HCT116 (cell line): ENCODE measurements around the gene KRT5. TPM values are rescaled to one million over a fixed set of nuclear protein-coding genes. Genes with fewer than 3 reads are reported as not detected.

Source experiments
- ATAC-seq: fragments of 200-7000 bp; cut with Tn5 transposase; 2 replicates; pipeline ENCODE4 v1.9.1; 2020; ENCODE audit warnings: mild to moderate bottlenecking, moderate library complexity
- BruUV-seq: library from RNA; stranded (reverse); fragments of 400-500 nt; replicated peaks from 2 replicates; lab custom pipeline; 2021; lab: Mats Ljungman, UMichigan
- CTCF ChIA-PET: fragments of 300-600 bp; sonication (Branson Sonifier 250); formaldehyde crosslinking; loops from one replicate; lab custom pipeline; 2021; ENCODE audit warnings: antibody characterized with exemption; lab: Charles Lee
- POLR2A ChIA-PET: fragments of 300-600, 350-600 bp; sonication (Branson Sonifier 250); formaldehyde crosslinking; loops from one replicate; lab custom pipeline; 2021; ENCODE audit warnings: antibody characterized with exemption; lab: Charles Lee
- RAD21 ChIA-PET, 2 experiments: fragments of 300-600 bp; sonication (Branson Sonifier 250); formaldehyde crosslinking; loops; one replicate each; lab custom pipeline; 2023; ENCODE audit warnings: low total read pairs in 2 of 2; ENCODE audit not compliant: uncharacterized antibody in 2 of 2, unreplicated experiment in 2 of 2, low non-redundant PET in 1 of 2; lab: Charles Lee
- DNase-seq: peaks from one replicate; pipeline ENCODE4 v3.0.0-alpha.2; 2010; ENCODE audit warnings: low read depth, low spot score
- H2AFZ ChIP-seq: fragments of 200-600 bp; shearing (Covaris generic), sonication (generic); 2 replicates; pipeline ENCODE4 v1.6.1; 2017; ENCODE audit warnings: low read depth, mixed run types, mixed read lengths, antibody characterized with exemption, low read length; ENCODE audit not compliant: poor library complexity, severe bottlenecking
- H3K27ac ChIP-seq: 2 replicates; pipeline ENCODE4 v1.5.1; 2012; ENCODE audit warnings: low read depth, low read length
- H3K27me3 ChIP-seq: fragments of 200-600 bp; sonication (generic); 2 replicates; pipeline ENCODE4 v1.6.1; 2016; ENCODE audit warnings: mixed run types, low read length, mixed read lengths; ENCODE audit not compliant: insufficient read depth
- H3K36me3 ChIP-seq, 2 experiments: fragments of 200-500 bp in 1 of 2; fragments of 200-600 bp in 1 of 2; sonication (Bioruptor generic) in 1 of 2; sonication (generic) in 1 of 2; 2 replicates each; pipeline versions ENCODE4 v1.5.1 to v1.6.1; 2014 to 2016; ENCODE audit warnings: low read length in 2 of 2, inconsistent platforms in 1 of 2, mixed read lengths in 1 of 2, mixed run types in 1 of 2; ENCODE audit not compliant: insufficient read depth in 2 of 2, control insufficient read depth in 1 of 2
- H3K4me1 ChIP-seq, 2 experiments: fragments of 200-600 bp in 1 of 2; sonication (generic) in 1 of 2; 2 replicates each; pipeline versions ENCODE4 v1.5.1 to v1.6.1; 2012 to 2017; ENCODE audit warnings: low read length in 2 of 2, inconsistent platforms in 1 of 2, mild to moderate bottlenecking in 1 of 2, mixed read lengths in 1 of 2, mixed run types in 1 of 2, moderate library complexity in 1 of 2; ENCODE audit not compliant: insufficient read depth in 2 of 2, control insufficient read depth in 1 of 2
- H3K4me2 ChIP-seq: fragments of 200-600 bp; sonication (generic); 2 replicates; pipeline ENCODE4 v1.6.1; 2017; ENCODE audit warnings: mixed run types, low read length, mixed read lengths
- H3K4me3 ChIP-seq, 2 experiments: fragments of 200-600 bp in 1 of 2; sonication (generic) in 1 of 2; replicated peaks in 1 of 2; 2 replicates each; pipeline ENCODE4 v1.5.1; 2011 to 2016; ENCODE audit warnings: low read length in 2 of 2, control low read depth in 1 of 2, low read depth in 1 of 2, mild to moderate bottlenecking in 1 of 2, mixed read lengths in 1 of 2, mixed run types in 1 of 2
- H3K79me2 ChIP-seq: fragments of 200-600 bp; sonication (generic); 2 replicates; pipeline ENCODE4 v1.6.1; 2017; ENCODE audit warnings: mild to moderate bottlenecking, mixed run types, low read length, moderate library complexity, mixed read lengths; ENCODE audit not compliant: insufficient read depth
- H3K9ac ChIP-seq: fragments of 200-600 bp; sonication (generic); 2 replicates; pipeline ENCODE4 v1.6.1; 2016; ENCODE audit warnings: low read length, mixed read lengths
- H3K9me2 ChIP-seq: fragments of 200-600 bp; sonication (generic), shearing (Covaris generic); 2 replicates; pipeline ENCODE4 v1.6.1; 2017; ENCODE audit warnings: mixed run types, mild to moderate bottlenecking, moderate library complexity; ENCODE audit not compliant: insufficient read depth
- H3K9me3 ChIP-seq, 2 experiments: fragments of 200-500 bp in 1 of 2; fragments of 200-600 bp in 1 of 2; sonication (Bioruptor generic) in 1 of 2; sonication (generic) in 1 of 2; 2 replicates each; pipeline ENCODE4 v1.6.1; 2014 to 2017; ENCODE audit warnings: low read length in 2 of 2, mixed read lengths in 2 of 2, inconsistent platforms in 1 of 2, low read depth in 1 of 2, mild to moderate bottlenecking in 1 of 2, mixed run types in 1 of 2, moderate library complexity in 1 of 2; ENCODE audit not compliant: control insufficient read depth in 1 of 2, insufficient read depth in 1 of 2
- H4K20me1 ChIP-seq: fragments of 200-600 bp; sonication (generic), shearing (Covaris generic); 2 replicates; pipeline ENCODE4 v1.6.1; 2017; ENCODE audit warnings: mixed run types, mild to moderate bottlenecking, moderate library complexity; ENCODE audit not compliant: insufficient read depth
- CEBPB ChIP-seq: IDR thresholded peaks from 2 replicates; pipeline ENCODE4 v1.6.1; 2012; ENCODE audit warnings: low read depth
- JUND ChIP-seq: IDR thresholded peaks from 2 replicates; pipeline ENCODE4 v1.6.1; 2012
- POLR2AphosphoS5 ChIP-seq: IDR thresholded peaks from 2 replicates; pipeline ENCODE4 v1.6.1; 2011; ENCODE audit warnings: mild to moderate bottlenecking, low read depth, low read length, moderate library complexity
- ZFX ChIP-seq: fragments of 450-650 bp; IDR thresholded peaks from 2 replicates; pipeline ENCODE4 v1.6.1; 2017
- intact Hi-C: fragments of 100-400 bp; cut with micrococcal nuclease; formaldehyde crosslinking; loops from 2 replicates; pipeline ENCODE4 v1.10.0; 2022
- total RNA-seq: library from RNA; stranded (reverse); gene quantifications from one replicate; pipeline ENCODE4 v1.2.1, GENCODE V29; 2021; ENCODE audit not compliant: unreplicated experiment
- TF ChIP-seq, protein P1 (sequence below), 3 experiments: fragments of 200-600 bp in 1 of 3; sonication (generic) in 1 of 3; IDR thresholded peaks in 2 of 3; conservative IDR thresholded peaks in 1 of 3; 2 replicates each; pipeline ENCODE4 v1.5.1; 2012 to 2017; ENCODE audit warnings: low read depth in 2 of 3, low read length in 2 of 3, antibody characterized with exemption in 1 of 3, borderline replicate concordance in 1 of 3, control low read depth in 1 of 3, mild to moderate bottlenecking in 1 of 3, mixed read lengths in 1 of 3, mixed run types in 1 of 3, moderate library complexity in 1 of 3; ENCODE audit not compliant: insufficient read depth in 1 of 3
- TF ChIP-seq, protein P2 (sequence below): IDR thresholded peaks from 2 replicates; pipeline ENCODE4 v1.6.1; 2011; ENCODE audit warnings: mild to moderate bottlenecking, low read length, moderate library complexity; ENCODE audit not compliant: insufficient replicate concordance; ENCODE audit errors: extremely low read depth
- TF ChIP-seq, protein P3 (sequence below): IDR thresholded peaks from 2 replicates; pipeline ENCODE4 v1.6.1; 2012

KRT5 gene
- total RNA-seq, 1 experiment from 2014 or later = 0.44 TPM

DNA sequence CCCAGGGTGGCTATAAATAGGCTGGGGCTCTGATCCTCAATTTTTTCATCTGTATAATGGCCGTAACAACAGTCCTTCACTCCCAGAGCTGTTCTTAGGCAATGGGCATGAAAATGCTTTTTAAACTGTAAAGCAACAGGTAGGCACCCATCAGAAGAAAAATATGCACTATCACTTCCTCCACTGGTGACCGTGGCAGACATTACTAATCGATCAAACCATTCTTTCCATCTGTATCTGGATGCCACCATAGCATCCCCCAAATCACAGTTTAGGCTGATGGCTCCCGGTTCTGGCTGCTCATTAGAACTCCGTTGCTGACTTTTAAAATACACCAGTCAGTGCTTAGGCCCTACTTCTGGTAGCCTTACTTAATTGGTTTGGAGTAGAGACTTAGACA lies 21.5 kb upstream of the KRT5 start (continued):
- TF ChIP-seq, protein P1, sequence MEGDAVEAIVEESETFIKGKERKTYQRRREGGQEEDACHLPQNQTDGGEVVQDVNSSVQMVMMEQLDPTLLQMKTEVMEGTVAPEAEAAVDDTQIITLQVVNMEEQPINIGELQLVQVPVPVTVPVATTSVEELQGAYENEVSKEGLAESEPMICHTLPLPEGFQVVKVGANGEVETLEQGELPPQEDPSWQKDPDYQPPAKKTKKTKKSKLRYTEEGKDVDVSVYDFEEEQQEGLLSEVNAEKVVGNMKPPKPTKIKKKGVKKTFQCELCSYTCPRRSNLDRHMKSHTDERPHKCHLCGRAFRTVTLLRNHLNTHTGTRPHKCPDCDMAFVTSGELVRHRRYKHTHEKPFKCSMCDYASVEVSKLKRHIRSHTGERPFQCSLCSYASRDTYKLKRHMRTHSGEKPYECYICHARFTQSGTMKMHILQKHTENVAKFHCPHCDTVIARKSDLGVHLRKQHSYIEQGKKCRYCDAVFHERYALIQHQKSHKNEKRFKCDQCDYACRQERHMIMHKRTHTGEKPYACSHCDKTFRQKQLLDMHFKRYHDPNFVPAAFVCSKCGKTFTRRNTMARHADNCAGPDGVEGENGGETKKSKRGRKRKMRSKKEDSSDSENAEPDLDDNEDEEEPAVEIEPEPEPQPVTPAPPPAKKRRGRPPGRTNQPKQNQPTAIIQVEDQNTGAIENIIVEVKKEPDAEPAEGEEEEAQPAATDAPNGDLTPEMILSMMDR (IDR thresholded peaks at IDR 0.05 in 2 of 3, conservative IDR thresholded peaks at IDR 0.05 in 1 of 3; ENCODE audit: borderline replicate concordance in 1 of 3, insufficient read depth in 1 of 3, low read depth in 2 of 3, low read length in 2 of 3) = no peak
- TF ChIP-seq, protein P2, sequence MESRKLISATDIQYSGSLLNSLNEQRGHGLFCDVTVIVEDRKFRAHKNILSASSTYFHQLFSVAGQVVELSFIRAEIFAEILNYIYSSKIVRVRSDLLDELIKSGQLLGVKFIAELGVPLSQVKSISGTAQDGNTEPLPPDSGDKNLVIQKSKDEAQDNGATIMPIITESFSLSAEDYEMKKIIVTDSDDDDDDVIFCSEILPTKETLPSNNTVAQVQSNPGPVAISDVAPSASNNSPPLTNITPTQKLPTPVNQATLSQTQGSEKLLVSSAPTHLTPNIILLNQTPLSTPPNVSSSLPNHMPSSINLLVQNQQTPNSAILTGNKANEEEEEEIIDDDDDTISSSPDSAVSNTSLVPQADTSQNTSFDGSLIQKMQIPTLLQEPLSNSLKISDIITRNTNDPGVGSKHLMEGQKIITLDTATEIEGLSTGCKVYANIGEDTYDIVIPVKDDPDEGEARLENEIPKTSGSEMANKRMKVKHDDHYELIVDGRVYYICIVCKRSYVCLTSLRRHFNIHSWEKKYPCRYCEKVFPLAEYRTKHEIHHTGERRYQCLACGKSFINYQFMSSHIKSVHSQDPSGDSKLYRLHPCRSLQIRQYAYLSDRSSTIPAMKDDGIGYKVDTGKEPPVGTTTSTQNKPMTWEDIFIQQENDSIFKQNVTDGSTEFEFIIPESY = no peak
- TF ChIP-seq ZFX (no peak), CEBPB (no peak)

DNA sequence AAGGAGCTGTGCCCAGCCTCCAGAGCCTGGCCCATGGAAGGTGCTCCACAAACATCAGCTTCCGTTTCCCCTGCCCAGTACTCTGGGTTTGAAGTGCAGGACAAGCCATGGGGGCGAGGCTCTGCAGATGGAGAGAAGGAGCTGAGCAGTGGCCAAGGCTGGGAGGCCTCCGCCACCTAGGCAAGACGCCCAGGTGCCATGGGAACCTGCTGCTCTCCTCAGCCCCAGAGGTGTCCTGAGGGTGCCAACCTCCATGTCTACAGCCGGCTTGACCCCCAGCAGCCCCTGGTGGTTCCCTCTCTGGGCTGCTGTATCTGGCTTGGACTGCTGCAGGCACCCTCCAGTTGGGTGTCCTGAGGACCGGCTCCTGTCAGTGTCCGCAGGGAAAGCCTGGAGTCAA lies 20.3 kb upstream of the KRT5 start:
- POLR2A ChIA-PET = no interaction called here
- H3K79me2 ChIP-seq = no peaks in the 10 kb centered on the region
- RAD21 ChIA-PET = no interaction called here
- H3K36me3 ChIP-seq = no peaks in the 10 kb centered on the region
- H3K9me3 ChIP-seq = no peaks in the 10 kb centered on the region
- no peaks in the 10 kb centered on the region for H3K9me2 ChIP-seq
- DNase-seq (no peak), ATAC-seq (no peak)
- H4K20me1 ChIP-seq = no peaks in the 10 kb centered on the region
- CTCF ChIA-PET = no interaction called here
- H3K4me1 ChIP-seq = peaks cover 13 to 21% of the 10 kb centered on the region in 2 experiments
- intact Hi-C loops = no loop called here
- no peaks in the 10 kb centered on the region for H3K27me3 ChIP-seq
- BruUV-seq = no TSS peak
- H2AFZ ChIP-seq = no peak overlapping the region
- no peak overlapping the region for H3K4me2 ChIP-seq
- H3K4me3 ChIP-seq = no peak overlapping the region
- no peak overlapping the region for H3K27ac ChIP-seq
- no peak overlapping the region for H3K9ac ChIP-seq
- TF ChIP-seq, protein P3, sequence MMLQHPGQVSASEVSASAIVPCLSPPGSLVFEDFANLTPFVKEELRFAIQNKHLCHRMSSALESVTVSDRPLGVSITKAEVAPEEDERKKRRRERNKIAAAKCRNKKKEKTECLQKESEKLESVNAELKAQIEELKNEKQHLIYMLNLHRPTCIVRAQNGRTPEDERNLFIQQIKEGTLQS = no peak
- no peak for TF ChIP-seq POLR2AphosphoS5
- no peak for TF ChIP-seq JUND
